GM23338 (cell line): ENCODE results near the gene TRIAP1.

ENCODE experiments used
- POLR2AphosphoS5 ChIP-seq: IDR thresholded peaks from 2 replicates; pipeline ENCODE4 v1.6.1; 2016; ENCODE audit warnings: antibody characterized with exemption, low read depth
- TF ChIP-seq, protein P1 (sequence below), 2 experiments: fragments of 200-600 bp in 1 of 2; sonication (generic) in 1 of 2; conservative IDR thresholded peaks; 2 replicates each; pipeline versions ENCODE4 v1.5.1 to v1.6.1; 2016 to 2017; ENCODE audit warnings: antibody characterized with exemption in 2 of 2, low read depth in 2 of 2, mild to moderate bottlenecking in 2 of 2, moderate library complexity in 1 of 2
- TF ChIP-seq, protein P2 (sequence below): IDR thresholded peaks from one replicate; pipeline ENCODE4 v1.6.1; 2018; ENCODE audit warnings: antibody characterized with exemption; ENCODE audit not compliant: unreplicated experiment

DNA sequence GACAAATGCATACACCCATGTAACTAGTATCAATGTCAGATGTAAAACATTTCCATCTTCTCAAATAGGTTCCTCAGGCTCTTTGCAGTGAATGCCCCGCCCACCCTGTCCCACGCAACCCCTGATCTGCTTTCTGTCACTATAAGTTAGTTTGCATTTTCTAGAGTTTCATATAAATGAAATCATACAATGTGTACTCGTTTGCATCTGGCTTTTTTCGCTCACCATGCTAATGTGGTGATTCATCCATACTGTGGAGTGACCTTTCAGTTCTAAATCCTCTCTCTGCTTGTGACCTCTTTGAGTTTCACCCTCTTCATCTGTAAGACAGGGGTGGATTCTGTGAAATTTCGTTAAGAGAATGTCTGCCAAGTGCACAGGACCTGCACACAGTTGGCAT, 46.7 kb downstream of the TRIAP1 start:
- TF ChIP-seq, protein P1, sequence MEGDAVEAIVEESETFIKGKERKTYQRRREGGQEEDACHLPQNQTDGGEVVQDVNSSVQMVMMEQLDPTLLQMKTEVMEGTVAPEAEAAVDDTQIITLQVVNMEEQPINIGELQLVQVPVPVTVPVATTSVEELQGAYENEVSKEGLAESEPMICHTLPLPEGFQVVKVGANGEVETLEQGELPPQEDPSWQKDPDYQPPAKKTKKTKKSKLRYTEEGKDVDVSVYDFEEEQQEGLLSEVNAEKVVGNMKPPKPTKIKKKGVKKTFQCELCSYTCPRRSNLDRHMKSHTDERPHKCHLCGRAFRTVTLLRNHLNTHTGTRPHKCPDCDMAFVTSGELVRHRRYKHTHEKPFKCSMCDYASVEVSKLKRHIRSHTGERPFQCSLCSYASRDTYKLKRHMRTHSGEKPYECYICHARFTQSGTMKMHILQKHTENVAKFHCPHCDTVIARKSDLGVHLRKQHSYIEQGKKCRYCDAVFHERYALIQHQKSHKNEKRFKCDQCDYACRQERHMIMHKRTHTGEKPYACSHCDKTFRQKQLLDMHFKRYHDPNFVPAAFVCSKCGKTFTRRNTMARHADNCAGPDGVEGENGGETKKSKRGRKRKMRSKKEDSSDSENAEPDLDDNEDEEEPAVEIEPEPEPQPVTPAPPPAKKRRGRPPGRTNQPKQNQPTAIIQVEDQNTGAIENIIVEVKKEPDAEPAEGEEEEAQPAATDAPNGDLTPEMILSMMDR (conservative IDR thresholded peaks at IDR 0.05; ENCODE audit: low read depth in 2 of 2) = no peak
- TF ChIP-seq, protein P2, sequence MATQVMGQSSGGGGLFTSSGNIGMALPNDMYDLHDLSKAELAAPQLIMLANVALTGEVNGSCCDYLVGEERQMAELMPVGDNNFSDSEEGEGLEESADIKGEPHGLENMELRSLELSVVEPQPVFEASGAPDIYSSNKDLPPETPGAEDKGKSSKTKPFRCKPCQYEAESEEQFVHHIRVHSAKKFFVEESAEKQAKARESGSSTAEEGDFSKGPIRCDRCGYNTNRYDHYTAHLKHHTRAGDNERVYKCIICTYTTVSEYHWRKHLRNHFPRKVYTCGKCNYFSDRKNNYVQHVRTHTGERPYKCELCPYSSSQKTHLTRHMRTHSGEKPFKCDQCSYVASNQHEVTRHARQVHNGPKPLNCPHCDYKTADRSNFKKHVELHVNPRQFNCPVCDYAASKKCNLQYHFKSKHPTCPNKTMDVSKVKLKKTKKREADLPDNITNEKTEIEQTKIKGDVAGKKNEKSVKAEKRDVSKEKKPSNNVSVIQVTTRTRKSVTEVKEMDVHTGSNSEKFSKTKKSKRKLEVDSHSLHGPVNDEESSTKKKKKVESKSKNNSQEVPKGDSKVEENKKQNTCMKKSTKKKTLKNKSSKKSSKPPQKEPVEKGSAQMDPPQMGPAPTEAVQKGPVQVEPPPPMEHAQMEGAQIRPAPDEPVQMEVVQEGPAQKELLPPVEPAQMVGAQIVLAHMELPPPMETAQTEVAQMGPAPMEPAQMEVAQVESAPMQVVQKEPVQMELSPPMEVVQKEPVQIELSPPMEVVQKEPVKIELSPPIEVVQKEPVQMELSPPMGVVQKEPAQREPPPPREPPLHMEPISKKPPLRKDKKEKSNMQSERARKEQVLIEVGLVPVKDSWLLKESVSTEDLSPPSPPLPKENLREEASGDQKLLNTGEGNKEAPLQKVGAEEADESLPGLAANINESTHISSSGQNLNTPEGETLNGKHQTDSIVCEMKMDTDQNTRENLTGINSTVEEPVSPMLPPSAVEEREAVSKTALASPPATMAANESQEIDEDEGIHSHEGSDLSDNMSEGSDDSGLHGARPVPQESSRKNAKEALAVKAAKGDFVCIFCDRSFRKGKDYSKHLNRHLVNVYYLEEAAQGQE = no peak
- TF ChIP-seq POLR2AphosphoS5 = no peak
